ENCODE measurements around the gene SYT14.

GRCh38 chr1:210025870-210026269 is 87.9 kb downstream of the SYT14 start:
- TF ChIP-seq CTCF (IDR thresholded peaks at IDR 0.05) (no peak), EP300 (IDR thresholded peaks at IDR 0.05) (no peak)

Data from tibial nerve (tissue), 4 donors.